Mammary epithelial cell (primary cell): ENCODE data around the gene GALNT10.

Experiments
- CTCF ChIP-seq, 2 donors: IDR thresholded peaks in 1 of 2; conservative IDR thresholded peaks in 1 of 2; 2 replicates each; pipeline ENCODE4 v1.5.1; 2011 to 2012; ENCODE audit warnings: inconsistent platforms in 2 of 2, low read length in 2 of 2, mild to moderate bottlenecking in 2 of 2, control low read depth in 1 of 2, low read depth in 1 of 2; ENCODE audit not compliant: insufficient read depth in 1 of 2; ENCODE audit errors: extremely low read depth in 1 of 2
- EZH2 ChIP-seq: IDR thresholded peaks from 2 replicates; pipeline ENCODE4 v1.6.1; 2012; ENCODE audit warnings: low read length, inconsistent platforms, borderline replicate concordance

DNA sequence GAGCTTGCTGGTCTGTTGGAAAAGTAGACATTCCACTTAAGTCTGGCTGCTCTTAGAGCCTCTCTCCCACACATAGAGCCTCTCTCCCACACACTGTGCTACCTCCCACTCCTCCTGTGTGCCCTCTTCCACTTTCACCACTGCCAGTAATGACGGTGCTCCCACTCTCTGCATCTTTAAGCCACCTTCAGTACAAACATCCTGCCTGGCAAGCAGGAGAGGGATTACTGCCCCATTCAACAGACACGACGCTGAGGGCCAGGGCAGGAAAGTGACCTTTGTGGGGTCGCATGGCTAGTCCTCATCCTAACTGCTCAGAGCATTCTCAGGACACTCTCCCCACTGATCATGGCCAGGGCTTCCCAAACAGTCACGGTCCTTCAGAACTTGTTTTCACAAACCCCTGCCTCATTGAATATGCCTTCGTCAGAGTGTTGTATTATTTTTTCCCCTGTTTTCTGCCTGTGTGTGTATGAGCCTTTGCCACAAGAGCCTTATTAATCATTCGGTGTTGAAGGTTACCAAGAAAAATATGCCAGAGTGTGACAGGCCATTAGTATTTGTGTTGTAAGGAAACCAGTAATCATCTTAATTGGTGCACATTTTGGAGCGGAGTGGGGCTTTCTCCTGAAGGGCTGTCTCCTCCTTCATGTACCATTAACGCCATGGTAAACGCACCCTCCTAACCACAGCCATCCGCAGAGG, 168.1 kb downstream of the GALNT10 start:
- no peak for TF ChIP-seq CTCF (conservative IDR thresholded peaks at IDR 0.05 in 1 of 2, IDR thresholded peaks at IDR 0.05 in 1 of 2; ENCODE audit: extremely low read depth in 1 of 2, insufficient read depth in 1 of 2, low read depth in 1 of 2, low read length in 2 of 2)
- no peak for TF ChIP-seq EZH2
